Mucosa of descending colon (tissue), 3 donors: Measurements from ENCODE around the gene AFDN. TPM values are rescaled to one million over a fixed set of nuclear protein-coding genes. Genes with fewer than 3 reads are reported as not detected.

Source experiments
- ATAC-seq: fragments of 200-7000 bp; cut with Tn5 transposase; one replicate; pipeline ENCODE4 v1.9.1; 2020; ENCODE audit warnings: mild to moderate bottlenecking, moderate library complexity
- DNase-seq, 3 donors: peaks; one replicate each; pipeline ENCODE4 v3.0.0-alpha.2; 2020
- H3K36me3 ChIP-seq: fragments of 200-600 bp; one replicate; pipeline ENCODE4 v1.8.0; 2021; ENCODE audit warnings: low read depth, mild to moderate bottlenecking
- H3K4me1 ChIP-seq: fragments of 200-600 bp; one replicate; pipeline ENCODE4 v1.8.0; 2021; ENCODE audit warnings: low read depth, mild to moderate bottlenecking
- H3K4me3 ChIP-seq: fragments of 200-600 bp; one replicate; pipeline ENCODE4 v1.8.0; 2021; ENCODE audit warnings: mild to moderate bottlenecking
- H3K9me3 ChIP-seq: fragments of 200-600 bp; one replicate; pipeline ENCODE4 v1.8.0; 2021; ENCODE audit warnings: mild to moderate bottlenecking
- CTCF ChIP-seq: fragments of 200-600 bp; IDR thresholded peaks from one replicate; pipeline ENCODE4 v1.8.0; 2022; ENCODE audit warnings: antibody characterized with exemption, mild to moderate bottlenecking
- intact Hi-C, 2 donors: fragments of 100-400 bp; cut with DNase I in 1 of 2; cut with micrococcal nuclease in 1 of 2; formaldehyde crosslinking; loops; one replicate each; pipeline versions ENCODE4 v1.11.0 to v1.11.1; 2022; cut with DNase I, micrococcal nuclease
- total RNA-seq, 3 donors: library from RNA; stranded (reverse); fragmentation: NEBNext Ultra II Directional in 2 of 3; extraction: Animal tissue kit (Norgen Biotek cat#: 25700) in 2 of 3; gene quantifications; one replicate each; pipeline versions ENCODE4 v1.2.1 to v1.2.4, GENCODE V29; 2021 to 2023
- donor health status: DM: no; HTN: no; CAD: no; lungs with moderate emphysema.
- donor health status: DM: no; HTN: no; CAD: no.
- donor health status: DM: no; HTN: yes; CAD: no.

The AFDN gene
- total RNA-seq, 3 donors from 2014 or later = 168 to 231 (median 208) TPM

GRCh38 chr6:167949121-167949684 lies 122.5 kb downstream of the AFDN start:
- no peak for TF ChIP-seq CTCF
- Histone ChIP-seq H3K4me1 (no peaks in the 10 kb centered on the region), H3K4me3 (no peak overlapping the region), H3K36me3 (peaks cover 18% of the 10 kb centered on the region), H3K9me3 (no peaks in the 10 kb centered on the region)
- intact Hi-C loops = no loop called here
- no peak for DNase-seq
- no peak for ATAC-seq

GRCh38 chr6:167951781-167952511 lies 125.2 kb downstream of the AFDN start:
- no peak for DNase-seq
- intact Hi-C loops = no loop called here
- no peaks in the 10 kb centered on the region for H3K9me3 ChIP-seq
- ATAC-seq = peak; percentile 10
- no peak for TF ChIP-seq CTCF
- peaks cover 3% of the 10 kb centered on the region for H3K4me1 ChIP-seq
- no peak overlapping the region for H3K4me3 ChIP-seq
- H3K36me3 ChIP-seq = peaks cover 18% of the 10 kb centered on the region

GRCh38 chr6:167952512-167952859 lies 125.8 kb downstream of the AFDN start:
- no peak for TF ChIP-seq CTCF
- Histone ChIP-seq H3K4me1 (peaks cover 3% of the 10 kb centered on the region), H3K36me3 (peaks cover 15% of the 10 kb centered on the region), H3K9me3 (no peaks in the 10 kb centered on the region), H3K4me3 (no peak overlapping the region)
- ATAC-seq (peak; percentile 59), DNase-seq (no peak)
- intact Hi-C loops = no loop called here

- no peak overlapping the region for H3K4me3 ChIP-seq
- peaks cover 3% of the 10 kb centered on the region for H3K4me1 ChIP-seq
- DNase-seq (no peak), ATAC-seq (no peak)
- intact Hi-C loops = no loop called here
- H3K9me3 ChIP-seq = no peaks in the 10 kb centered on the region
- no peak for TF ChIP-seq CTCF
- peaks cover 6% of the 10 kb centered on the region for H3K36me3 ChIP-seq
These were observed 126.8 kb downstream of the AFDN start for GRCh38 chr6:167953551-167953950.

GRCh38 chr6:167954151-167954550 lies 127.4 kb downstream of the AFDN start:
- no peak for ATAC-seq
- Histone ChIP-seq H3K4me1 (peaks cover 3% of the 10 kb centered on the region), H3K36me3 (peaks cover 6% of the 10 kb centered on the region), H3K9me3 (no peaks in the 10 kb centered on the region), H3K4me3 (no peak overlapping the region)
- intact Hi-C loops = no loop called here
- TF ChIP-seq CTCF = no peak
- DNase-seq = no peak
